ENCODE measurements around the gene CELA2A. TPM values are rescaled to one million over a fixed set of nuclear protein-coding genes. Genes with fewer than 3 reads are reported as not detected.
"Not testable (repeated sequence)": the region's sequence is repeated elsewhere in the genome, so short reads cannot be mapped to it uniquely, and the experiment has no call there.

Gene CELA2A
- total and polyA plus RNA-seq, 2 of the 13 experiments (the other 11 are each of a cell fraction or from before 2014, with no cell fraction given) = not detected

GRCh38 chr1:15479654-15480347, 23.3 kb downstream of the CELA2A start (continued):
- TF ChIP-seq ZNF609 (CRISPR knock-in tag; IDR thresholded peaks at IDR 0.05; ENCODE audit: borderline replicate concordance) (no peak), SATB2 (CRISPR knock-in tag; IDR thresholded peaks at IDR 0.05) (no peak)

GRCh38 chr1:15482455-15482854, 25.9 kb downstream of the CELA2A start:
- H3K36me3 ChIP-seq (replicated peaks in 1 of 2; ENCODE audit: control insufficient read depth in 1 of 2, insufficient read depth in 2 of 2, low read length in 2 of 2); H3K4me3 ChIP-seq (replicated peaks in 1 of 3; ENCODE audit: insufficient read depth in 1 of 3, low read depth in 2 of 3, low read length in 3 of 3); H4K20me1 ChIP-seq (ENCODE audit: insufficient read depth, low read length); BruUV-seq (replicated peaks); H3K4me1 ChIP-seq (ENCODE audit: insufficient read depth, low read length); H3K27ac ChIP-seq (ENCODE audit: extremely low read length, insufficient read depth, low read length); H2AFZ ChIP-seq (ENCODE audit: low read length); H3K9ac ChIP-seq (ENCODE audit: insufficient read depth, low read depth, low read length); in situ Hi-C loops (cut with HindIII; ENCODE audit: extremely low pct_ligation_motif_present, low pct_unique_long_range_greater_than_20kb); H3K9me3 ChIP-seq (ENCODE audit: low read length); ATAC-seq; H3K27me3 ChIP-seq (ENCODE audit: control insufficient read depth in 1 of 2, insufficient read depth in 2 of 2, low read length in 2 of 2); intact Hi-C loops (cut with micrococcal nuclease; ENCODE audit: unreplicated experiment); CTCF ChIA-PET (ENCODE audit: low intra/inter-chr PET ratio, low total read pairs); DNase-seq (ENCODE audit: low spot score); FAIRE-seq; H3K79me2 ChIP-seq (ENCODE audit: insufficient read depth, low read length); POLR2A ChIA-PET; H3K4me2 ChIP-seq (ENCODE audit: low read depth, low read length): not testable (repeated sequence)
- WGBS (ENCODE audit: low lambda C conversion rate) = 58% methylated on average over 3 of the region's 6 CpGs

Measured in HepG2 (cell line).